Stomach (tissue), 4 donors: ENCODE data around the gene DDX39B.

ENCODE experiments used
- CTCF ChIP-seq, 7 experiments: fragments of 450-650 bp in 4 of 7; fragments of 200-600 bp in 3 of 7; sonication (generic) in 3 of 7; IDR thresholded peaks; one replicate each; pipeline ENCODE4 v1.5.1; 2016 to 2019; ENCODE audit warnings: antibody characterized with exemption in 7 of 7, control low read depth in 2 of 7, mild to moderate bottlenecking in 1 of 7
- POLR2A ChIP-seq, 4 donors: fragments of 450-650 bp; IDR thresholded peaks; one replicate each; pipeline ENCODE4 v1.6.1; 2016; ENCODE audit warnings: antibody characterized with exemption in 4 of 4, control low read depth in 2 of 4, mild to moderate bottlenecking in 1 of 4, moderate library complexity in 1 of 4

GRCh38 chr6:31546958-31547726 lies 5.3 kb upstream of the DDX39B start, which contains the start of gene NFKBIL1:
- TF ChIP-seq CTCF (IDR thresholded peaks at IDR 0.05): peak in 1 of 7 experiments; percentile 21
- no peak for TF ChIP-seq POLR2A (IDR thresholded peaks at IDR 0.05)
